ENCODE results near the gene PLSCR1. TPM values are rescaled to one million over a fixed set of nuclear protein-coding genes. Genes with fewer than 3 reads are reported as not detected.

PLSCR1 gene
- total RNA-seq, 4 donors from 2014 or later, result 40.7 to 221 (median 58.2) TPM

GRCh38 chr3:146465693-146466465, 78.5 kb downstream of the PLSCR1 start:
- TF ChIP-seq POLR2A (IDR thresholded peaks at IDR 0.05; ENCODE audit: low read depth) (no peak), POLR2AphosphoS5 (IDR thresholded peaks at IDR 0.05) (no peak), EP300 (IDR thresholded peaks at IDR 0.05) (no peak), CTCF (IDR thresholded peaks at IDR 0.05) (no peak)
- no peak for DNase-seq (ENCODE audit: extremely low spot score)
- intact Hi-C loops (cut with DNase I), result loop anchor here (5.0 kb wide), 1 partner anchor 76 kb away; the partner anchor contains the start of gene PLSCR1
- Histone ChIP-seq H3K27ac (replicated peaks in 1 of 4) (no peak overlapping the region), H3K27me3 (no peaks in the 10 kb centered on the region), H3K9me3 (no peaks in the 10 kb centered on the region), H3K36me3 (no peaks in the 10 kb centered on the region), H3K4me1 (peaks cover 0 to 17% (median 11%) of the 10 kb centered on the region in 4 donors), H3K4me3 (no peak overlapping the region)
- WGBS, result 89% methylated on average over 6 of the region's 6 CpGs

Small RNA genes lying within 50 kb of the gene (small RNA-seq; reads per million reads assigned to genes)
- 0 reads per million in 3 donors for gene RNU6-428P

Other genes with a start within 250 kb of the PLSCR1 start
- gene PLSCR2, start 75.0 kb downstream of the PLSCR1 start, total RNA-seq, result under 1 TPM in 1 of 4 donors, not detected in 3; 0.69 TPM
- not detected for gene PLSCR5, start 60.7 kb upstream of the PLSCR1 start, total RNA-seq